Measurements from ENCODE around the gene TLDC2.
"Not testable (repeated sequence)": the region's sequence is repeated elsewhere in the genome, so short reads cannot be mapped to it uniquely, and the experiment has no call there.

Gene TLDC2

GRCh38 chr20:36936761-36937401 is 60.9 kb downstream of the TLDC2 start:
- Histone ChIP-seq H3K36me3 (ENCODE audit: control insufficient read depth in 1 of 2, insufficient read depth in 2 of 2, low read length in 2 of 2) (peaks cover 10 to 24% of the 10 kb centered on the region in 2 donors), H3K4me1 (ENCODE audit: control insufficient read depth in 1 of 2, insufficient read depth in 2 of 2, low read length in 2 of 2) (peaks cover 14 to 34% of the 10 kb centered on the region in 2 donors), H3K27ac (ENCODE audit: low read length) (peak overlapping the region; percentile 60)
- not testable (repeated sequence) for H3K4me3 ChIP-seq (ENCODE audit: low read depth in 1 of 2, low read length in 2 of 2); H3K27me3 ChIP-seq (ENCODE audit: low read depth, low read length); H3K9me3 ChIP-seq (ENCODE audit: control insufficient read depth in 1 of 2, low read length in 2 of 2)

- H3K4me1 ChIP-seq (ENCODE audit: control insufficient read depth in 1 of 2, insufficient read depth in 2 of 2, low read length in 2 of 2), result peaks cover 14 to 34% of the 10 kb centered on the region in 2 donors
- H3K27me3 ChIP-seq (ENCODE audit: low read depth, low read length), result no peaks in the 10 kb centered on the region
- no peaks in the 10 kb centered on the region for H3K9me3 ChIP-seq (ENCODE audit: control insufficient read depth in 1 of 2, low read length in 2 of 2)
- peaks cover 10 to 22% of the 10 kb centered on the region in 2 donors for H3K36me3 ChIP-seq (ENCODE audit: control insufficient read depth in 1 of 2, insufficient read depth in 2 of 2, low read length in 2 of 2)
- peak overlapping the region; percentile 60 for H3K27ac ChIP-seq (ENCODE audit: low read length)
- no peak overlapping the region for H3K4me3 ChIP-seq (ENCODE audit: low read depth in 1 of 2, low read length in 2 of 2)
These were observed 61.4 kb downstream of the TLDC2 start for GRCh38 chr20:36937402-36937770.

- Histone ChIP-seq H3K36me3 (ENCODE audit: control insufficient read depth in 1 of 2, insufficient read depth in 2 of 2, low read length in 2 of 2) (peaks cover 8 to 14% of the 10 kb centered on the region in 2 donors), H3K4me3 (ENCODE audit: low read depth in 1 of 2, low read length in 2 of 2) (no peak overlapping the region), H3K4me1 (ENCODE audit: control insufficient read depth in 1 of 2, insufficient read depth in 2 of 2, low read length in 2 of 2) (peaks cover 25 to 34% of the 10 kb centered on the region in 2 donors), H3K27ac (ENCODE audit: low read length) (peak overlapping the region; percentile 83), H3K27me3 (ENCODE audit: low read depth, low read length) (no peaks in the 10 kb centered on the region), H3K9me3 (ENCODE audit: control insufficient read depth in 1 of 2, low read length in 2 of 2) (no peaks in the 10 kb centered on the region)
These were observed 65.5 kb downstream of the TLDC2 start for GRCh38 chr20:36941401-36941835.

Data from muscle layer of duodenum (tissue), 2 donors.